ENCODE results near the gene EIF1AX.

The EIF1AX gene

GRCh38 chrX:20112022-20112774 is 29.4 kb downstream of the EIF1AX start:
- no peak overlapping the region for H2AFZ ChIP-seq (ENCODE audit: insufficient read depth, low read length, poor library complexity)
- no peak overlapping the region for H3K4me3 ChIP-seq (ENCODE audit: low read depth, low read length)
- H3K23ac ChIP-seq (ENCODE audit: low read length) = no peak overlapping the region
- H4K91ac ChIP-seq (ENCODE audit: low read depth, low read length) = no peak overlapping the region
- no peak overlapping the region for H2BK120ac ChIP-seq (ENCODE audit: insufficient read depth, low read length, poor library complexity)
- no peak overlapping the region for H2AK5ac ChIP-seq (ENCODE audit: low read length)
- H3K4ac ChIP-seq (ENCODE audit: low read depth, low read length) = no peak overlapping the region
- no peak overlapping the region for H4K12ac ChIP-seq (ENCODE audit: low read depth, low read length)
- no CpG with 5 or more reads among the region's 14 CpGs for WGBS (ENCODE audit: extremely low coverage, insufficient coverage, insufficient read length)
- no peak overlapping the region for H3K4me2 ChIP-seq (ENCODE audit: low read length)
- peaks cover 0 to under 1% of the 10 kb centered on the region in 2 experiments for H3K36me3 ChIP-seq (ENCODE audit: control insufficient read depth in 1 of 2, insufficient read depth in 2 of 2, low read length in 2 of 2)
- peaks cover 10 to 11% of the 10 kb centered on the region in 2 experiments for H3K4me1 ChIP-seq (ENCODE audit: control insufficient read depth in 1 of 2, insufficient read depth in 2 of 2, low read length in 2 of 2)
- no peaks in the 10 kb centered on the region for H3K79me1 ChIP-seq (ENCODE audit: low read length)
- peaks cover 15% of the 10 kb centered on the region for H3K27me3 ChIP-seq (ENCODE audit: insufficient read depth, low read length)
- no peak overlapping the region for H3K27ac ChIP-seq (ENCODE audit: low read depth, low read length)
- H3K18ac ChIP-seq (ENCODE audit: low read length) = no peak overlapping the region
- H4K8ac ChIP-seq (ENCODE audit: low read depth, low read length) = no peak overlapping the region
- DNase-seq = peak; percentile 83 to 84
- H2BK5ac ChIP-seq (ENCODE audit: low read depth, low read length, poor library complexity) = no peak overlapping the region
- no peak overlapping the region for H2BK12ac ChIP-seq (ENCODE audit: low read length)
- no peak overlapping the region for H3K14ac ChIP-seq (ENCODE audit: low read length)
- no peaks in the 10 kb centered on the region for H3K79me2 ChIP-seq (ENCODE audit: control insufficient read depth, insufficient read depth, low read length, poor library complexity)
- H3K9ac ChIP-seq (ENCODE audit: low read length) = no peak overlapping the region
- peaks cover 5% of the 10 kb centered on the region for H3K9me3 ChIP-seq (ENCODE audit: insufficient read depth, low read depth, low read length)

- no peak overlapping the region for H4K8ac ChIP-seq (ENCODE audit: low read depth, low read length)
- WGBS (ENCODE audit: extremely low coverage, insufficient coverage, insufficient read length) = no CpG with 5 or more reads among the region's 10 CpGs
- H3K36me3 ChIP-seq (ENCODE audit: control insufficient read depth in 1 of 2, insufficient read depth in 2 of 2, low read length in 2 of 2) = no peaks in the 10 kb centered on the region
Measured at GRCh38 chrX:20111271-20111670, 30.4 kb downstream of the EIF1AX start.

GRCh38 chrX:20101934-20102581 is 39.6 kb downstream of the EIF1AX start:
- Histone ChIP-seq H2AFZ (ENCODE audit: insufficient read depth, low read length, poor library complexity) (no peak overlapping the region), H4K12ac (ENCODE audit: low read depth, low read length) (no peak overlapping the region), H3K23ac (ENCODE audit: low read length) (no peak overlapping the region), H3K9ac (ENCODE audit: low read length) (no peak overlapping the region), H2BK5ac (ENCODE audit: low read depth, low read length, poor library complexity) (no peak overlapping the region), H2AK5ac (ENCODE audit: low read length) (no peak overlapping the region), H2BK120ac (ENCODE audit: insufficient read depth, low read length, poor library complexity) (no peak overlapping the region), H4K91ac (ENCODE audit: low read depth, low read length) (no peak overlapping the region), H3K27ac (ENCODE audit: low read depth, low read length) (no peak overlapping the region), H3K4me3 (ENCODE audit: low read depth, low read length) (no peak overlapping the region), H3K79me1 (ENCODE audit: low read length) (no peaks in the 10 kb centered on the region), H3K79me2 (ENCODE audit: control insufficient read depth, insufficient read depth, low read length, poor library complexity) (no peaks in the 10 kb centered on the region), H4K8ac (ENCODE audit: low read depth, low read length) (no peak overlapping the region), H3K4ac (ENCODE audit: low read depth, low read length) (no peak overlapping the region), H3K14ac (ENCODE audit: low read length) (no peak overlapping the region), H3K36me3 (ENCODE audit: control insufficient read depth in 1 of 2, insufficient read depth in 2 of 2, low read length in 2 of 2) (no peaks in the 10 kb centered on the region), H3K27me3 (ENCODE audit: insufficient read depth, low read length) (no peaks in the 10 kb centered on the region), H3K4me1 (ENCODE audit: control insufficient read depth in 1 of 2, insufficient read depth in 2 of 2, low read length in 2 of 2) (no peaks in the 10 kb centered on the region), H3K9me3 (ENCODE audit: insufficient read depth, low read depth, low read length) (no peaks in the 10 kb centered on the region), H3K4me2 (ENCODE audit: low read length) (no peak overlapping the region), H2BK12ac (ENCODE audit: low read length) (no peak overlapping the region), H3K18ac (ENCODE audit: low read length) (no peak overlapping the region)
- no peak for DNase-seq
- WGBS (ENCODE audit: extremely low coverage, insufficient coverage, insufficient read length) = no CpG with 5 or more reads among the region's 2 CpGs

More at GRCh38 chrX:20111271-20111670, 30.4 kb downstream of the EIF1AX start:
- H3K18ac ChIP-seq (ENCODE audit: low read length) = no peak overlapping the region
- no peak for DNase-seq
- H3K9me3 ChIP-seq (ENCODE audit: insufficient read depth, low read depth, low read length) = no peaks in the 10 kb centered on the region
- peaks cover 6% of the 10 kb centered on the region for H3K27me3 ChIP-seq (ENCODE audit: insufficient read depth, low read length)
- no peak overlapping the region for H3K23ac ChIP-seq (ENCODE audit: low read length)
- H4K91ac ChIP-seq (ENCODE audit: low read depth, low read length) = no peak overlapping the region
- H3K79me1 ChIP-seq (ENCODE audit: low read length) = no peaks in the 10 kb centered on the region
- H2BK5ac ChIP-seq (ENCODE audit: low read depth, low read length, poor library complexity) = no peak overlapping the region
- no peak overlapping the region for H3K27ac ChIP-seq (ENCODE audit: low read depth, low read length)
- H3K14ac ChIP-seq (ENCODE audit: low read length) = no peak overlapping the region
- no peak overlapping the region for H2BK12ac ChIP-seq (ENCODE audit: low read length)
- no peak overlapping the region for H2AK5ac ChIP-seq (ENCODE audit: low read length)
- H2BK120ac ChIP-seq (ENCODE audit: insufficient read depth, low read length, poor library complexity) = no peak overlapping the region
- no peak overlapping the region for H3K9ac ChIP-seq (ENCODE audit: low read length)
- H3K4me1 ChIP-seq (ENCODE audit: control insufficient read depth in 1 of 2, insufficient read depth in 2 of 2, low read length in 2 of 2) = peaks cover 5 to 7% of the 10 kb centered on the region in 2 experiments
- no peak overlapping the region for H3K4me3 ChIP-seq (ENCODE audit: low read depth, low read length)
- H3K4ac ChIP-seq (ENCODE audit: low read depth, low read length) = no peak overlapping the region
- no peak overlapping the region for H3K4me2 ChIP-seq (ENCODE audit: low read length)
- no peaks in the 10 kb centered on the region for H3K79me2 ChIP-seq (ENCODE audit: control insufficient read depth, insufficient read depth, low read length, poor library complexity)
- H4K12ac ChIP-seq (ENCODE audit: low read depth, low read length) = no peak overlapping the region
- H2AFZ ChIP-seq (ENCODE audit: insufficient read depth, low read length, poor library complexity) = no peak overlapping the region

- no CpG with 5 or more reads among the region's 3 CpGs for WGBS (ENCODE audit: extremely low coverage, insufficient coverage, insufficient read length)
- H4K91ac ChIP-seq (ENCODE audit: low read depth, low read length) = no peak overlapping the region
- no peaks in the 10 kb centered on the region for H3K27me3 ChIP-seq (ENCODE audit: insufficient read depth, low read length)
- H3K79me1 ChIP-seq (ENCODE audit: low read length) = no peaks in the 10 kb centered on the region
- H3K18ac ChIP-seq (ENCODE audit: low read length) = no peak overlapping the region
- H3K4me2 ChIP-seq (ENCODE audit: low read length) = no peak overlapping the region
- no peak overlapping the region for H3K4me3 ChIP-seq (ENCODE audit: low read depth, low read length)
- peak in 1 of 2 donors; percentile 34 for DNase-seq
- H3K36me3 ChIP-seq (ENCODE audit: control insufficient read depth in 1 of 2, insufficient read depth in 2 of 2, low read length in 2 of 2) = no peaks in the 10 kb centered on the region
- H2BK5ac ChIP-seq (ENCODE audit: low read depth, low read length, poor library complexity) = no peak overlapping the region
- H4K12ac ChIP-seq (ENCODE audit: low read depth, low read length) = no peak overlapping the region
- no peak overlapping the region for H3K27ac ChIP-seq (ENCODE audit: low read depth, low read length)
- no peak overlapping the region for H2AK5ac ChIP-seq (ENCODE audit: low read length)
- no peak overlapping the region for H2BK12ac ChIP-seq (ENCODE audit: low read length)
- no peak overlapping the region for H3K14ac ChIP-seq (ENCODE audit: low read length)
- no peak overlapping the region for H2AFZ ChIP-seq (ENCODE audit: insufficient read depth, low read length, poor library complexity)
- H2BK120ac ChIP-seq (ENCODE audit: insufficient read depth, low read length, poor library complexity) = no peak overlapping the region
- no peaks in the 10 kb centered on the region for H3K4me1 ChIP-seq (ENCODE audit: control insufficient read depth in 1 of 2, insufficient read depth in 2 of 2, low read length in 2 of 2)
- no peaks in the 10 kb centered on the region for H3K9me3 ChIP-seq (ENCODE audit: insufficient read depth, low read depth, low read length)
- no peak overlapping the region for H3K23ac ChIP-seq (ENCODE audit: low read length)
- H4K8ac ChIP-seq (ENCODE audit: low read depth, low read length) = no peak overlapping the region
- no peak overlapping the region for H3K4ac ChIP-seq (ENCODE audit: low read depth, low read length)
- H3K9ac ChIP-seq (ENCODE audit: low read length) = no peak overlapping the region
- H3K79me2 ChIP-seq (ENCODE audit: control insufficient read depth, insufficient read depth, low read length, poor library complexity) = no peaks in the 10 kb centered on the region
Measured at GRCh38 chrX:20091499-20091898, 50.1 kb downstream of the EIF1AX start.

All from trophoblast cell (in vitro differentiated cells and primary cell).